ENCODE data around the gene RNF182.

The RNF182 gene

DNA sequence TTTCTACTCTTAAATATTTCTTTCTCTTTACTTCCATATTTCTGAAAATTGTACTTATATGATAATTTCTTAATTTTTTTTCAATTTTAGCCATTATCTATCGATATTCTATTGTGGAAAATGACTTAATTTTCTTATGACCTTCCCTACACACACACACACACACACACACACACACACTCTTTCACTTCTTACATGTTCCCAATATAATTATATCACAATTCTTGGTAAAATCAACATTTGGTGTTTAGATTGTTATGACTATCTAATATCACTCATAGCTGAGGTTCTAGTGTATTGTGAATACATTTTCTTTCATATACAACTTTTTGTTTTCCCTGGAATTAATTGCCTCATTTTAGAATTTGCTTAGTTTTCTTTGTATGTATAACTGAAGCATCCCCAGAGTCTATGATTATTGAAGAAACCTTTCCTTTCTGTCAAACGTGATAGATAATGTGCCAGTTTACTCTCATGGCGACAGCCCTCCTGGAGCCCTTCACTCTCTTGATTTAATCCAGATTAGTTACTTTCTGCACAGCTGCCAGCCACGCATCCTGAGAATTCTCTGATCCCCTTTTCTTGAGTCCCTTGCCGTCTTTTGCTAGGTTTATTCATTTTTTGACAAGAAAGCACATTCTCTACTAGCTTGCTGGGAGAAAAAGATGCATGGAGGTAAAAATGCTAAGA, 63.4 kb downstream of the RNF182 start:
- DNase-seq (ENCODE audit: low read depth in 1 of 2, low spot score in 1 of 2), result no peak
- no peaks in the 10 kb centered on the region for H3K27me3 ChIP-seq (ENCODE audit: insufficient read depth, poor library complexity, severe bottlenecking)
- TF ChIP-seq GABPA (IDR thresholded peaks at IDR 0.05; ENCODE audit: low read depth) (no peak), SPI1 (IDR thresholded peaks at IDR 0.05; ENCODE audit: borderline replicate concordance, low read depth) (no peak)
- TF ChIP-seq, protein P1, sequence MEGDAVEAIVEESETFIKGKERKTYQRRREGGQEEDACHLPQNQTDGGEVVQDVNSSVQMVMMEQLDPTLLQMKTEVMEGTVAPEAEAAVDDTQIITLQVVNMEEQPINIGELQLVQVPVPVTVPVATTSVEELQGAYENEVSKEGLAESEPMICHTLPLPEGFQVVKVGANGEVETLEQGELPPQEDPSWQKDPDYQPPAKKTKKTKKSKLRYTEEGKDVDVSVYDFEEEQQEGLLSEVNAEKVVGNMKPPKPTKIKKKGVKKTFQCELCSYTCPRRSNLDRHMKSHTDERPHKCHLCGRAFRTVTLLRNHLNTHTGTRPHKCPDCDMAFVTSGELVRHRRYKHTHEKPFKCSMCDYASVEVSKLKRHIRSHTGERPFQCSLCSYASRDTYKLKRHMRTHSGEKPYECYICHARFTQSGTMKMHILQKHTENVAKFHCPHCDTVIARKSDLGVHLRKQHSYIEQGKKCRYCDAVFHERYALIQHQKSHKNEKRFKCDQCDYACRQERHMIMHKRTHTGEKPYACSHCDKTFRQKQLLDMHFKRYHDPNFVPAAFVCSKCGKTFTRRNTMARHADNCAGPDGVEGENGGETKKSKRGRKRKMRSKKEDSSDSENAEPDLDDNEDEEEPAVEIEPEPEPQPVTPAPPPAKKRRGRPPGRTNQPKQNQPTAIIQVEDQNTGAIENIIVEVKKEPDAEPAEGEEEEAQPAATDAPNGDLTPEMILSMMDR (IDR thresholded peaks at IDR 0.05; ENCODE audit: insufficient read depth, low read length), result no peak
- no peak overlapping the region for H3K27ac ChIP-seq (replicated peaks)
- H3K4me3 ChIP-seq (replicated peaks; ENCODE audit: insufficient read depth, low read length), result no peak overlapping the region

DNA sequence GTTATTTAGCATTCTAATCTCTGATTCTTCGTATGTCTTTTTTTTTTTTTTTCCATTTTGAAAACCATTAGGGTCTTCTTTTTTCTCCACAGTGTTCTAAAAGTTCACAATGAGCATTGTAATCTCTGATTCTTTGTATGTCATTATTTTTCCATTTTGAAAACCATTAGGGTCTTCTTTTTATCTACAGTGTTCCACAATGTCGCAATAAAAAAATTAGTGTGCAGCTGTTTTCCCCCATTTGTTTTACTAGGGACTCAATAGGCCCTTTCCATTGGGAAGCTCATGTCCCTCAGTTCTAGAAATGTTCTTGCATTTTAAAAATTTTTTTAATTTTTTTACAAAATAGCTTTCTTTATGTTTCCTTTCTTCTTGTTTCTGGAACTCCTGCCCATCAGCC, 64.2 kb downstream of the RNF182 start:
- no peak for DNase-seq (ENCODE audit: low read depth in 1 of 2, low spot score in 1 of 2)
- no peak overlapping the region for H3K27ac ChIP-seq (replicated peaks)
- TF ChIP-seq, protein P2, sequence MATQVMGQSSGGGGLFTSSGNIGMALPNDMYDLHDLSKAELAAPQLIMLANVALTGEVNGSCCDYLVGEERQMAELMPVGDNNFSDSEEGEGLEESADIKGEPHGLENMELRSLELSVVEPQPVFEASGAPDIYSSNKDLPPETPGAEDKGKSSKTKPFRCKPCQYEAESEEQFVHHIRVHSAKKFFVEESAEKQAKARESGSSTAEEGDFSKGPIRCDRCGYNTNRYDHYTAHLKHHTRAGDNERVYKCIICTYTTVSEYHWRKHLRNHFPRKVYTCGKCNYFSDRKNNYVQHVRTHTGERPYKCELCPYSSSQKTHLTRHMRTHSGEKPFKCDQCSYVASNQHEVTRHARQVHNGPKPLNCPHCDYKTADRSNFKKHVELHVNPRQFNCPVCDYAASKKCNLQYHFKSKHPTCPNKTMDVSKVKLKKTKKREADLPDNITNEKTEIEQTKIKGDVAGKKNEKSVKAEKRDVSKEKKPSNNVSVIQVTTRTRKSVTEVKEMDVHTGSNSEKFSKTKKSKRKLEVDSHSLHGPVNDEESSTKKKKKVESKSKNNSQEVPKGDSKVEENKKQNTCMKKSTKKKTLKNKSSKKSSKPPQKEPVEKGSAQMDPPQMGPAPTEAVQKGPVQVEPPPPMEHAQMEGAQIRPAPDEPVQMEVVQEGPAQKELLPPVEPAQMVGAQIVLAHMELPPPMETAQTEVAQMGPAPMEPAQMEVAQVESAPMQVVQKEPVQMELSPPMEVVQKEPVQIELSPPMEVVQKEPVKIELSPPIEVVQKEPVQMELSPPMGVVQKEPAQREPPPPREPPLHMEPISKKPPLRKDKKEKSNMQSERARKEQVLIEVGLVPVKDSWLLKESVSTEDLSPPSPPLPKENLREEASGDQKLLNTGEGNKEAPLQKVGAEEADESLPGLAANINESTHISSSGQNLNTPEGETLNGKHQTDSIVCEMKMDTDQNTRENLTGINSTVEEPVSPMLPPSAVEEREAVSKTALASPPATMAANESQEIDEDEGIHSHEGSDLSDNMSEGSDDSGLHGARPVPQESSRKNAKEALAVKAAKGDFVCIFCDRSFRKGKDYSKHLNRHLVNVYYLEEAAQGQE (IDR thresholded peaks at IDR 0.05; ENCODE audit: insufficient replicate concordance, low read depth), result no peak
- TF ChIP-seq POLR2AphosphoS5 (IDR thresholded peaks at IDR 0.05; ENCODE audit: low read depth), result no peak
- TF ChIP-seq, protein P1 (IDR thresholded peaks at IDR 0.05; ENCODE audit: insufficient read depth, low read length), result no peak
- no peak for TF ChIP-seq SPI1 (IDR thresholded peaks at IDR 0.05; ENCODE audit: borderline replicate concordance, low read depth)
- TF ChIP-seq GABPA (IDR thresholded peaks at IDR 0.05; ENCODE audit: low read depth), result no peak
- H3K27me3 ChIP-seq (ENCODE audit: insufficient read depth, poor library complexity, severe bottlenecking), result no peaks in the 10 kb centered on the region
- no peak overlapping the region for H3K4me3 ChIP-seq (replicated peaks; ENCODE audit: insufficient read depth, low read length)

DNA sequence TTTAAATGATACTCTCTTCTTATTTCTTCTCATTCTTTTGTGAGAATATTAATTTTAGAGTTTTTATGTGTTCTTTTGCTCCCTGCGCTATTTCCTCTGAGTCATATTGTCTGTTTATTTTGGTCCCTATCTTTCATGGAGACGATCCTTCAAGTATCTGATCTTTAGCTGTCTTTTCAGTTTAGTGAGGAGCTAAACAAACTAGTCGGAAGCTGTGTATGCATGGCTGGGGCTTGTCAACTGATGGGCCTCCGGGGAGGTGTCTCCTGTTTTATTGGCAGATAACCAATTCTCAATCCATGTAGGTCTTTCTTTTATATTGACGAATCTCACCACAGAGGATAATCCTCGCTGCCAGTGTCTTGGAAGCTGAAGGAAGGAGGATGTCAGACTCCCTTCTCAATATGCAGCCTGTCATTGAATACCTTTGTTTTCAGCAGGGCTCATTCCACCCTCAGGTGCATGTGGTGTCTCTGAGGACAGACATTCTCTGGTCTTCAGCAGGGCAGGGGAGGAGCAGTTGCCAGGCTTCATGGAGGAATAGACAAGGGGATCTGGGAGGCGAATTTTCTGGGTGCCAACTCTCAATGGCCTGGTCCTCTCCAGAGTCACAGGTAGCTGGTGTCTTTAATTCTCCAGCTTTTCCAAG, 64.9 kb downstream of the RNF182 start:
- no peaks in the 10 kb centered on the region for H3K27me3 ChIP-seq (ENCODE audit: insufficient read depth, poor library complexity, severe bottlenecking)
- no peak for DNase-seq (ENCODE audit: low read depth in 1 of 2, low spot score in 1 of 2)
- H3K27ac ChIP-seq (replicated peaks), result no peak overlapping the region
- TF ChIP-seq GABPA (IDR thresholded peaks at IDR 0.05; ENCODE audit: low read depth) (no peak), SPI1 (IDR thresholded peaks at IDR 0.05; ENCODE audit: borderline replicate concordance, low read depth) (no peak), POLR2AphosphoS5 (IDR thresholded peaks at IDR 0.05; ENCODE audit: low read depth) (no peak)
- TF ChIP-seq, protein P2 (IDR thresholded peaks at IDR 0.05; ENCODE audit: insufficient replicate concordance, low read depth), result no peak
- TF ChIP-seq, protein P1 (IDR thresholded peaks at IDR 0.05; ENCODE audit: insufficient read depth, low read length), result no peak
- H3K4me3 ChIP-seq (replicated peaks; ENCODE audit: insufficient read depth, low read length), result no peak overlapping the region
